HG02870 (cell line): ENCODE results near the gene BRCA1.

Experiments
- ATAC-seq: cut with Tn5 transposase; IDR thresholded peaks from one replicate; pipeline ENCODE4 v1.9.1; 2021; ENCODE audit warnings: mild to moderate bottlenecking, moderate library complexity; ENCODE audit not compliant: unreplicated experiment

BRCA1 gene

DNA sequence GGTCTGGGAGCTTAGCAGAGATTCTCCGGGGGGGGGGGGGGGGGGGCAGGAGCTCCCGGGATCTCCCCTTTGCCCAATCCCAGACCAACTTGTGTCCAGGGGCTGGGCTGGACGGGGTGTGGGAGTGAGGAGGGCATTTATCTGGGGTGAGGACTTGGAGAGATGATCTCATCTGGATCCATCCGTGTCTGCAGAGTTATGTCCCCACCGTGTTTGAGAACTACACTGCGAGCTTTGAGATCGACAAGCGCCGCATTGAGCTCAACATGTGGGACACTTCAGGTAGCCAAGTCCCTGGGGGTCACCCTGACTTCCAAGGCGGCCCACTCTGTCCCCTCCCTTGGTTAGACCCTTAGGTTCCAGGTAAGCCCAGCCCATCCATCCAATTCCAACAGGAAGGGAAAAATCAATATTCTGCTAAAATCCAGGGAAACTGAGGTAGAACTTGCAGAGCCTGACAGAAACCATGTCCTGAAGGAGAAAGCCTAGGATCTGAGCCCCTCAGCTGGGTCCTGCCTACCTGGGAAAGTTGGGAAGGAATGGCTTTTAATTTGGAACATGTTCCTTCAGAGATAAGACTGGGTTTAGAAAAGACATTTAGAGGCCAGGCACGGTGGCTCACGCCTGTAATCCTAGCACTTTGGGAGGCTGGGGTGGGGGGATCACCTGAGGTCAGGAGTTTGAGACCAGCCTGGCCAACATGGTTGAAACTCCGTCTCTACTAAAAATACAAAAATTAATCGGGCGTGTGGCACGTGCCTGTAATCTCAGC is 99.2 kb downstream of the BRCA1 start:
- no peak for ATAC-seq

DNA sequence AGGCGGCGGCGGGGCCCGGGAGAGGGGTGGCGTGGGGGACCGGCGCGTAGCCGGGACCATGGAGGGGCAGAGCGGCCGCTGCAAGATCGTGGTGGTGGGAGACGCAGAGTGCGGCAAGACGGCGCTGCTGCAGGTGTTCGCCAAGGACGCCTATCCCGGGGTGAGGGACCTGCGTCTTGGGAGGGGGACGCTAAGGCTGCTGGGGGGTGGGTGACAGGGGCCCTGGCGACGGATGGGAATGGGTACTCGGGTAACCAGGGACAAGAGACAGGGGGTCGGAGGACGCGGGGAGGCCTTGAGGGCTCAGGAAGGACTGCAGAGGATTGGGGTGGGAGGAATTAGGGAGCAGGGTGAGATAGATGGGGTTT is 99.9 kb downstream of the BRCA1 start:
- no peak for ATAC-seq

GRCh38 chr17:43024407-43025289 is 100.5 kb downstream of the BRCA1 start, which contains the start of gene RND2:
TSS of gene RND2 (plus strand) at chr17:43025231. CDS start at chr17:43025348, 117 bp downstream.
- ATAC-seq = no peak

- ATAC-seq = no peak
These were observed 103.2 kb downstream of the BRCA1 start, which contains the start of gene VAT1 for GRCh38 chr17:43021741-43022512. TSS of gene VAT1 (minus strand) at chr17:43022385. CDS start at chr17:43022322, 63 bp downstream.

DNA sequence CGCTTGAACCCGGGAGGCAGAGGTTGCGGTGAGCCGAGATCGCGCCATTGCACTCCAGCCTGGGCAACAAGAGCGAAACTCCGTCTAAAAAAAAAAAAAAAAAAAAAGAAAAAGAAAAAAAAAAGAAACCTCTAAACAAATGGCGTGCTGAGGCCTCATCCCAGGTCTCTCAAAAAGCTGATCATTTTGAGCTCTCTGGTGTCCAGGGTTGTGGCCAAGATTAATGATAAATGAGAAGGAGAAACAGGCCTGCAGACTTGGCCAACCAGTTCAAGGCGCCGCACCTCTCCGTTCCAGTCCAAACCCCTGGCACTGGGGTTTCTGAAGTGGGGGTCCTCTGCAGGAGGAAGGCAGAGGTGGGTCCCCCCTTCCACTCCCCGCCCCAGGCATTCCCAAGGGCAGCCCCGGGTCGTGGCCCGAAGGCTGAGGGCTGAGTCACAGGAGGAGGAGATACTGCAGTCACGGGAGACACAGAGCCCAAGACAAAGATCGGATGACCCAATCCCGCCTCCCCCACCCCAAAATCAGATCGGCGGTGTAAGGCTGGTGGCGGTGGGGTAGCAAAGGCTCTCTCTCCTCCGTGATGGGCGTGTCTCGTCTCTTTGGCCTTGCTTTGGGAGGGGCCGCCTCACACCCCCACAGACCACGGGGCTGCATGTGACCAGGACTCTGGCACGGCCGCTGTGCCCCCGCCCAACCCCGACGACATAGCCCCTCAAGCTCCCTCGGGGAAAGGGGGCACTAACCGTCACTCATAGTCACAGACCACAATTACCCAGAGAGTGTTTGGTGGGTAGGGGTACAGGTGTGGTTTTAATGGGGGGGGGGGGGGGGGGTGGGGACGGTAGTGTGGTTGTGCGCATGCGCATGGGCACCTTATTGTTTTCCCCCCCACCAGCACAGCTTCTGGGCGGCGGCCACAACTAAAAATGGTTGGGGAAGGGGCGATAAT is 104.1 kb downstream of the BRCA1 start:
- no peak for ATAC-seq

- ATAC-seq = no peak
These were observed 105.0 kb downstream of the BRCA1 start for GRCh38 chr17:43020030-43020621.

DNA sequence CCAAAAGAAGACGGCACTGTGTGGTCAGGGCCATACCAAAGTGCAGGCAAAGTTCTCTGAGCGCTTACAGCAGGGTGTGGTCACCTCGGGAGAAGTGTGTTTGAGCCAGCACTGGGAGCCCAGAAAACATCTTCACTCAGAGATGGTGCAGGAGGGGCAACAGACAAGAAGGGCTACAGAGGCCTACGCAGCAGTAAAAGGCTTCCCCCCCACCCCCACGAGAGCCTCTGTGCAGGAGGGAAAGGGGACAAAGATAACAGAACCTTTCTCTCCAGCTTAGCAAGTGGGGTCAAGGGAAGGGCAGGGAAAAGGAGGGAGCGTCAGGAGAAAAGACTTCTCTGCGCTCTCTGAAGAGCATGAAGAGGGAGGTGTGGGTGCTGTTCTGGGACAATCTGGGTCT is 105.7 kb downstream of the BRCA1 start:
- ATAC-seq = no peak

GRCh38 chr17:43018932-43019331 is 106.2 kb downstream of the BRCA1 start:
- ATAC-seq = no peak

DNA sequence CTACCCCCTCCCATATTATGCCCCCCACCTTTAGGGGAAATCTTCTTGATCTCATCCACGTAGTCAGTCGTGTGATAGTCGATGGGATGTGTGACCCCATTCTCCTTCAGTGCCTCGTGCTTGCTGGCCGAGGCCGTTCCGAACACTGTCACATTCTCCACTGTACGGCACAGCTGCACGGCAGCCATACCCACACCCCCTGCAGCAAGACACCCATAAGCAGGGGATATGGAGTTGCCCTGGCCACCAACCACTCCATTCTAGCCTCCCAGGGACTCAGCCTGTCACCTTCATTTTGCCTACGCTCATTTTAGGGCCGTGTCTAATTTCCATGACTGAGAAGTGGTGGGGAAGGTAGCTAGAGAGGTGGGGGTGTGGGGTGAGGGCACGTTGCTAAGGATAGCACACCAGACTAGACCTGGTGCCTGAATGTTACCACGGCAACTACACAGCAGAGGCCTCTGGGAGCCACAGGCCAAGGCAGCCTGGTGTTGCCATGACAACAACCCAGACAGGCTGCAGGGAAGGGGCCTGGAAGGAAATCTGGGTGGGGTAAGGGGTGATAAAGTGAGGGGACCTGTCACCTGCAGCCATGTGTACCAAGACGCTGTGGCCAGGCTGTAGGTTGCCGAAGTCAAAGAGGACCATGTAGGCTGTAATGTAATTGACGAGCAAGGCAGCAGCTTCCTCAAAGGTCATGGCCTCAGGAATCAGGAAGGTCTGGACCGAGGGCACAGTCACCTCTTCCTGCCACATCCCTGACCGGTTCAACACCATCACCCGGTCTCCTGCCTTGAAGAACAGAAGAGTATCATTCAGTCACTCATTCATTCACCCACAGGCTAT is 106.9 kb downstream of the BRCA1 start:
- no peak for ATAC-seq

DNA sequence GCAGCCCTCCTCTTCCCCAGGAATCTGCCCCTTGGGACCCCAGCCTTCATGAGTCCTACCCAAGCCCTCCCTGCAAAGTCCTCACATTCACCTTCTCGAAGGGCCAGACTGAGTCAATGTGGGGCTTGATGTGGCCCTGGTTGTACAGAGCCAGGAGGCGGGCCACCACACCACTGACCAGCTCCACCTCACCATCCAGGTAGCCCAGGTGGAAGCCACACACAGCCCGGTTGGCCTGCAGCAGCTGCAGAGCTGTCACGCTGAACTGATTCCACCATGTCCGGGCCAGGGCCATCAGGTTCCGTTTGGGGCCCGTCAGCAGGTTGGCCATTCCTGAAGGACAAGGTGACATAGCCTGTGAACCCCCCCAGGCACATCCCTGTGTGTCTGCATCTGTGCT is 108.9 kb downstream of the BRCA1 start:
- ATAC-seq = no peak

DNA sequence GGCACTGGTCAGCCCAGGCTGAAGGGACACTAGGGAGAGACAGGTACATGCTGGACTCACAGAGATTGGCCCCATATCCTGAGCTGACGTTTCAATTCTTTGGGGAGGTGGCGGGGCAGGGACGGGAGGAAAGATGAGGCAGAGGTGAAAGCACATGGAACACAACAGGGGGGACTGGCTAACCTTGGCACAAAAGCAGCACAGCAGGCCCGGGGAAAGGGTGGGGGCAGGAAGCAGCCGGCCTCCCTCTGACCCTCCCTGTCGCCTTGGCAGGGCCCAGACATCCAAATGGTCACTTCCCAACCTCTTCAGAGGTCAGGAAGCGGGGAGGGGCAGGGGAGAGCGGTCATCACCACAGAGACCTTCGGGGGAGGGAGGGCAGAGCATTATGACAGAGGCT is 109.6 kb downstream of the BRCA1 start:
- ATAC-seq = no peak

DNA sequence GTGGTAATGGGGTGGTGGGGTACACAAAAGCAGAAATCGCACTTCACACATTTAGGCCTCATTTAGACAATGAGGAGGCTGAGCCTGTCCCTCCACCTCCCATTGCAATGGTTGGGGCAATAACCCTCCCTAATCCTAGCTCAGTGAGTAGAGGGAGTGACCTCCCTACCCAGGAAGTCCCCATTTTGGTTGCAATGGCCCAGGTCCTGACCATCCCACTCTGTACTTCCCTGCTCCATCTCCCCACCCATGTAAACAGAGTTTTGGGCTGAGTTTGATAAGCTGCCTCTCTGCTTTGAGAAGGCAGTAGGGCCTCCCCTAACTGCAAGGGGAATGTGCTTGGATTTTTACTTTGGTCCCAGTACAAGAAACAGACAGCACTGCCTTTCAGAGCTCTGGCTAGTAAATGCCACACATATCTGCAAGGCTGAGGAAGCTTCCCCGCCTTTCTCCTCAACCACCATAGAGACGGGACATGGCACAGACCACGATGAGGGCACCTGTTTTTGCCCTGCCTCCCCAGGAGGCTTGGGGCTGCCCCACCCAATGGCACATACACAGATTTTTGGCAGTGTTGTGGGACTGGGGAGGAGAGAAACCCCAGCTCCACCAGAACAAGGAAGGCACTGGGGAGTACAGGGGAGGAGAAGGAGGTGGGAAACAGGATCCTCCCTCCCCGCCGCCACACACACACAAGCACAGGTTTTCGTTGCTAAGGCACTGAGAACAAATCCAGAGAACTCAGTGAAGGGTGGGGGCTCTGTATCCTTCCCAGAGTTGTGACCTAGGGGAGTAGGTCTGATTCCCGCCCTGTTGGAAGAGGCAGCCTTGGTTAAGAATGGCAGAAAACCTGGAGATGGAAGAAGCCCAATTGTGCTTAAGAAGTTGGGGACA is 110.3 kb downstream of the BRCA1 start:
- ATAC-seq = no peak

GRCh38 chr17:43014020-43014648 is 111.0 kb downstream of the BRCA1 start:
- no peak for ATAC-seq

DNA sequence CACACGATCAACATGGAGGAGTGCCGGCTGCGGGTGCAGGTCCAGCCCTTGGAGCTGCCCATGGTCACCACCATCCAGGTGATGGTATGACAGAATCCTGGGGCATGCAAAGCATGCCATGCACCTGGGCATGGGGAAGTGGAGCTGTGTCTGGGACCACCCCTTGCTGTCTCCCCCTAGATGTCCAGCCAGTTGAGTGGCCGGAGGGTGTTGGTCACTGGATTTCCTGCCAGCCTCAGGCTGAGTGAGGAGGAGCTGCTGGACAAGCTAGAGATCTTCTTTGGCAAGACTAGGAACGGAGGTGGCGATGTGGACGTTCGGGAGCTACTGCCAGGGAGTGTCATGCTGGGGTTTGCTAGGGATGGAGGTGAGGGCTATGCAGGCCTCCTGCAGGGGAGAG is 111.9 kb downstream of the BRCA1 start:
- ATAC-seq = no peak

DNA sequence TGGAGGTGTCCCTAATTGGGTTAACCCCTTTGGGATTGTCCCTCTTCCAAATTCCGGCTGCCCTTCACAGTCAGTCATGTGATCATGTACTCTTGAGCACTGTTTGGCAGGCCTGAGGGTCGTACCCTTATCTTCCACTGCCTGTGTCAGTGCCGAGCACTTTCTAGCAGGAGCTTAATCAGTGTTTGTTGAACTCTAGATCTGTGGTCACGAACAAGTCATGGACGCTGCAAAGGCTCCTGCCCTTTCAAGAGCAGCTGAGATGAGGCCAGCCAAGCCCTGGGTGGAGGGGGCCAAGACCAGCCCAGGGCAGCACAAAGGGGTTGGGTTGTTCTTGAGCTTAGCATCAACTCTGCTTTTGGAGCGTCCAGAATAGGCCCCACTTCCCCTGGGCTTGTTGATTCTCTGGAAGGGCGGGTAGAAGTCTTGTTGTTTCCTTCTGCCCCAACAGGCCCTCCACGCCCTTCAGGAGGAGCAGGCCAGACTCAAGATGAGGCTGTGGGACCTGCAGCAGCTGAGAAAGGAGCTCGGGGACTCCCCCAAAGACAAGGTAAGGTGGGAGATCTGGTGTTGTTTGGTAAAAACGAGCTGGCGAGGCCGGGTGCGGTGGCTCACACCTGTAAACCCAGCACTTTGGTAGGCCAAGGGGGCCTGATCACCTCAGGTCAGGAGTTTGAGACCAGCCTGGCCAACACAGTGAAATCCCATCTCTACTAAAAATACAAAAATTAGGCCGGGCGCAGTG is 113.3 kb downstream of the BRCA1 start:
- no peak for ATAC-seq

DNA sequence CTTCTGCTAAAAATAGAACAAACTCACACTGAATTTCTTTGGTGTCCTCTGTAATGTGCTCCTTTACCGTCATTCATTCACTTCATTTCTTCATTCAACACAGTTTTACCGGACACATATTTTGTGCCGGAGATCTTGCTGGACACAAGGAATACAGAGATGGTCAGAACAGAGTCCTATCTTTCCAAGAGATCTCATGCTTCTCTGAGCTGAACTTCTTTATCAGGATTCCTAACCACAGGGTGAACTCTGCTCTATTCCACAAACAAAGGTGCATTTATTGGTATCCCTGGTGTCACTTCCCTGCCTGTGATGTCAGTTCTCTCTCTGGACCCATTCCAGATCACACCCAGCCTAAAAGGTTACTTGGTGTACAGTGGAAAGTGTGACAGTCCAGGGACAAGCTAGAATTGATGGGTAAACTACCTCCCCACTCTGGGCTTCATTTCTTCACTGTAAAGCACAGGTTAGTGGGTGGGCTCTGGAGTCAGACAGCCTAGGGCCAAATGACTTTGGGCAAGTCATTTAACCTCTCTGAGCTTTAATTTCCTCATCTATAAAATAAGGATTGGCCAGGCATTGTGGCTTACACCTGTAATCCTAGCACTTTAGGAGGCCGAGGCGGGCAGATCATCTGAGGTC is 114.4 kb downstream of the BRCA1 start:
- ATAC-seq = no peak
